H1 (cell line): Measurements from ENCODE around the gene IL17REL. TPM values are rescaled to one million over a fixed set of nuclear protein-coding genes. Genes with fewer than 3 reads are reported as not detected.

Source experiments
- CTCF ChIA-PET: fragments of 300-600 bp; sonication (Branson Sonifier 250); formaldehyde crosslinking; loops from one replicate; lab custom pipeline; 2021; ENCODE audit not compliant: partially characterized antibody; lab: Charles Lee
- POLR2A ChIA-PET: fragments of 300-600 bp; sonication (Branson Sonifier 250); formaldehyde crosslinking; loops from one replicate; lab custom pipeline; 2021; ENCODE audit warnings: inconsistent platforms; ENCODE audit not compliant: partially characterized antibody; lab: Charles Lee
- DNase-seq, 2 experiments: peaks; one replicate each; pipeline versions ENCODE4 v3.0.0 to v3.0.0-alpha.2; 2010 to 2022; ENCODE audit warnings: low spot score in 2 of 2, low read depth in 1 of 2, mixed read lengths in 1 of 2
- FAIRE-seq: peaks from 2 replicates; lab custom pipeline; 2011; peaks lifted over from hg19 to GRCh38; lab: Jason Lieb, UNC
- H2AFZ ChIP-seq: 2 replicates; pipeline ENCODE4 v1.8.1; 2012; ENCODE audit warnings: low read length, inconsistent platforms
- H2AK5ac ChIP-seq: 2 replicates; pipeline ENCODE4 v1.6.1; 2013; ENCODE audit warnings: low read depth, low read length
- H2BK120ac ChIP-seq: replicated peaks from 2 replicates; pipeline ENCODE3; 2013; ENCODE audit warnings: low read depth, low read length, inconsistent platforms
- H2BK12ac ChIP-seq: 2 replicates; pipeline ENCODE4 v1.6.1; 2013; ENCODE audit warnings: low read depth, low read length
- H2BK15ac ChIP-seq: 2 replicates; pipeline ENCODE4 v1.6.1; 2013; ENCODE audit warnings: low read length
- H2BK20ac ChIP-seq: 2 replicates; pipeline ENCODE4 v1.6.1; 2013; ENCODE audit warnings: low read length
- H2BK5ac ChIP-seq: 2 replicates; pipeline ENCODE4 v1.6.1; 2013; ENCODE audit warnings: low read depth, low read length
- H3K14ac ChIP-seq: 2 replicates; pipeline ENCODE4 v1.6.1; 2013; ENCODE audit warnings: inconsistent platforms; ENCODE audit not compliant: insufficient read length
- H3K18ac ChIP-seq: 2 replicates; pipeline ENCODE4 v1.6.1; 2013; ENCODE audit warnings: low read length; ENCODE audit errors: extremely low read depth
- H3K23ac ChIP-seq: 2 replicates; pipeline ENCODE4 v1.6.1; 2013; ENCODE audit warnings: inconsistent platforms; ENCODE audit not compliant: insufficient read length
- H3K23me2 ChIP-seq: 2 replicates; pipeline ENCODE4 v1.6.1; 2013; ENCODE audit warnings: low read depth, low read length
- H3K27ac ChIP-seq: 2 replicates; pipeline ENCODE4 v1.6.1; 2011; ENCODE audit warnings: low read depth, low read length, inconsistent platforms
- H3K27me3 ChIP-seq, 4 experiments: replicated peaks in 1 of 4; 1 replicate in 1 of 4; 2 replicates in 3 of 4; pipeline versions ENCODE4 v1.6.1 to v1.8.1; 2011 to 2013; ENCODE audit warnings: low read length in 3 of 4, mild to moderate bottlenecking in 3 of 4, inconsistent platforms in 2 of 4, mixed read lengths in 2 of 4, moderate library complexity in 1 of 4; ENCODE audit not compliant: control insufficient read depth in 3 of 4, insufficient read depth in 3 of 4; ENCODE audit errors: extremely low read depth in 1 of 4
- H3K36me3 ChIP-seq, 4 experiments: 2 replicates each; pipeline versions ENCODE4 v1.6.1 to v1.8.1; 2011 to 2013; ENCODE audit warnings: mild to moderate bottlenecking in 4 of 4, low read length in 3 of 4, moderate library complexity in 2 of 4, control low read depth in 1 of 4, inconsistent platforms in 1 of 4; ENCODE audit not compliant: insufficient read depth in 4 of 4, control insufficient read depth in 2 of 4
- H3K4ac ChIP-seq: replicated peaks from 2 replicates; pipeline ENCODE3; 2013; ENCODE audit warnings: low read length, low read depth, mixed read lengths, inconsistent platforms; ENCODE audit not compliant: insufficient read length
- H3K4me1 ChIP-seq, 4 experiments: replicated peaks in 1 of 4; 1 replicate in 1 of 4; 2 replicates in 3 of 4; pipeline versions ENCODE4 v1.6.1 to v1.8.1; 2011 to 2013; ENCODE audit warnings: low read length in 3 of 4, inconsistent platforms in 2 of 4, mixed read lengths in 1 of 4; ENCODE audit not compliant: insufficient read depth in 4 of 4, control insufficient read depth in 3 of 4
- H3K4me2 ChIP-seq, 2 experiments: 2 replicates each; pipeline versions ENCODE4 v1.6.1 to v1.8.1; 2011 to 2013; ENCODE audit warnings: low read depth in 2 of 2, low read length in 2 of 2, control low read depth in 1 of 2, inconsistent platforms in 1 of 2, mild to moderate bottlenecking in 1 of 2; ENCODE audit not compliant: insufficient read depth in 1 of 2
- H3K4me3 ChIP-seq, 4 experiments: fragments of 200-600, 300-600 bp in 1 of 4; sonication (generic), shearing (Covaris generic), sonication (Bioruptor Twin) in 1 of 4; 2 replicates each; pipeline versions ENCODE4 v1.5.1 to v1.8.1; 2011 to 2016; ENCODE audit warnings: low read length in 4 of 4, low read depth in 3 of 4, control low read depth in 2 of 4, inconsistent platforms in 2 of 4, mild to moderate bottlenecking in 2 of 4, mixed read lengths in 1 of 4, moderate library complexity in 1 of 4; ENCODE audit not compliant: insufficient read depth in 2 of 4; ENCODE audit errors: extremely low read depth in 1 of 4
- H3K56ac ChIP-seq: replicated peaks from 2 replicates; pipeline ENCODE3; 2013; ENCODE audit warnings: low read depth, mild to moderate bottlenecking, mixed read lengths, low read length, inconsistent platforms; ENCODE audit not compliant: insufficient read length
- H3K79me1 ChIP-seq: 2 replicates; pipeline ENCODE4 v1.6.1; 2013; ENCODE audit warnings: low read depth, low read length, control low read depth
- H3K79me2 ChIP-seq, 2 experiments: 2 replicates each; pipeline versions ENCODE4 v1.6.1 to v1.8.1; 2012 to 2013; ENCODE audit warnings: low read length in 2 of 2, mild to moderate bottlenecking in 2 of 2, inconsistent platforms in 1 of 2; ENCODE audit not compliant: insufficient read depth in 2 of 2, control insufficient read depth in 1 of 2
- H3K9ac ChIP-seq, 4 experiments: replicated peaks in 1 of 4; 1 replicate in 1 of 4; 2 replicates in 3 of 4; pipeline versions ENCODE4 v1.6.1 to v1.8.1; 2011 to 2013; ENCODE audit warnings: low read depth in 3 of 4, low read length in 3 of 4, control low read depth in 2 of 4, mild to moderate bottlenecking in 2 of 4, moderate library complexity in 2 of 4, inconsistent platforms in 1 of 4; ENCODE audit errors: extremely low read depth in 1 of 4
- H3K9me3 ChIP-seq, 2 experiments: 2 replicates each; pipeline versions ENCODE4 v1.6.1 to v1.8.1; 2012 to 2013; ENCODE audit warnings: mild to moderate bottlenecking in 2 of 2, moderate library complexity in 2 of 2, control low read depth in 1 of 2, inconsistent platforms in 1 of 2, low read depth in 1 of 2, low read length in 1 of 2, mixed read lengths in 1 of 2; ENCODE audit not compliant: insufficient read depth in 2 of 2
- H4K20me1 ChIP-seq, 2 experiments: replicated peaks in 1 of 2; 2 replicates each; pipeline versions ENCODE3 to v1.8.1; 2011 to 2013; ENCODE audit warnings: inconsistent platforms in 2 of 2, low read length in 2 of 2, mild to moderate bottlenecking in 1 of 2; ENCODE audit not compliant: insufficient read depth in 2 of 2, control insufficient read depth in 1 of 2
- H4K5ac ChIP-seq: 2 replicates; pipeline ENCODE4 v1.6.1; 2013; ENCODE audit warnings: low read length, low read depth, mixed read lengths, inconsistent platforms; ENCODE audit not compliant: insufficient read length
- H4K8ac ChIP-seq: 2 replicates; pipeline ENCODE4 v1.8.0; 2013; ENCODE audit warnings: mild to moderate bottlenecking, moderate library complexity, low read length, inconsistent platforms; ENCODE audit not compliant: insufficient read depth; ENCODE audit errors: extremely low read depth
- H4K91ac ChIP-seq: replicated peaks from 2 replicates; pipeline ENCODE3; 2013; ENCODE audit warnings: low read length, mixed read lengths, inconsistent platforms; ENCODE audit not compliant: insufficient read length
- ATF3 ChIP-seq: IDR thresholded peaks from 2 replicates; pipeline ENCODE4 v1.6.1; 2011; ENCODE audit warnings: low read depth, mild to moderate bottlenecking, low read length; ENCODE audit not compliant: insufficient read depth
- BACH1 ChIP-seq: IDR thresholded peaks from 2 replicates; pipeline ENCODE4 v1.6.1; 2012; ENCODE audit warnings: low read length, improper control_type of control experiment
- BCL11A ChIP-seq, 2 experiments: IDR thresholded peaks; one replicate each; pipeline ENCODE4 v1.6.1; 2011; ENCODE audit warnings: low read depth in 2 of 2, low read length in 2 of 2, mild to moderate bottlenecking in 2 of 2
- CBX5 ChIP-seq: fragments of 300-800, 300-1000 bp; sonication (generic); IDR thresholded peaks from 2 replicates; pipeline ENCODE4 v1.7.1; 2016; ENCODE audit warnings: antibody characterized with exemption, low read length, low read depth
- CEBPB ChIP-seq: IDR thresholded peaks from 2 replicates; pipeline ENCODE4 v1.6.1; 2012; ENCODE audit warnings: low read depth, low read length
- CHD1 ChIP-seq: IDR thresholded peaks from 2 replicates; pipeline ENCODE4 v1.6.1; 2012; ENCODE audit warnings: low read depth, low read length, improper control_type of control experiment
- GABPA ChIP-seq: IDR thresholded peaks from 2 replicates; pipeline ENCODE4 v1.6.1; 2011; ENCODE audit warnings: mild to moderate bottlenecking, low read length, moderate library complexity, borderline replicate concordance; ENCODE audit not compliant: insufficient read depth
- GTF2F1 ChIP-seq: IDR thresholded peaks from 2 replicates; pipeline ENCODE4 v1.6.1; 2012; ENCODE audit warnings: low read depth, low read length, improper control_type of control experiment, borderline replicate concordance
- HDAC6 ChIP-seq: IDR thresholded peaks from one replicate; pipeline ENCODE4 v1.7.1; 2012; ENCODE audit warnings: low read depth, mild to moderate bottlenecking, inconsistent platforms, low read length, moderate library complexity
- KDM4A ChIP-seq: IDR thresholded peaks from one replicate; pipeline ENCODE4 v1.7.1; 2012; ENCODE audit warnings: low read depth, mild to moderate bottlenecking, moderate library complexity, low read length, inconsistent platforms; ENCODE audit not compliant: severe bottlenecking
- RAD21 ChIP-seq, 2 experiments: IDR thresholded peaks in 1 of 2; conservative IDR thresholded peaks in 1 of 2; 2 replicates each; pipeline ENCODE4 v1.6.1; 2011; ENCODE audit warnings: low read depth in 2 of 2, low read length in 2 of 2, improper control_type of control experiment in 1 of 2, inconsistent platforms in 1 of 2, mild to moderate bottlenecking in 1 of 2, moderate library complexity in 1 of 2
- SP2 ChIP-seq: IDR thresholded peaks from 2 replicates; pipeline ENCODE4 v1.6.1; 2012; ENCODE audit warnings: mild to moderate bottlenecking, low read length, inconsistent platforms
- TAF7 ChIP-seq: optimal IDR thresholded peaks from 2 replicates; pipeline ENCODE3; 2011; ENCODE audit warnings: low read depth, mild to moderate bottlenecking, inconsistent platforms, low read length, moderate library complexity, borderline replicate concordance
- WGBS, 2 experiments: shearing (Covaris generic) in 1 of 2; methylation state at CpG; one replicate each; pipeline versions ENCODE4 v1.1.6 to v1.1.7; 2013 to 2015; ENCODE audit warnings: low lambda C conversion rate in 2 of 2, mixed read lengths in 2 of 2, inconsistent platforms in 1 of 2, low coverage in 1 of 2, missing lambda C conversion rate in 1 of 2; ENCODE audit not compliant: insufficient replicate concordance in 2 of 2, insufficient coverage in 1 of 2, insufficient read length in 1 of 2; ENCODE audit errors: extremely low coverage in 1 of 2, missing lambda C conversion rate in 1 of 2; 5-methylcytosine and 5-hydroxymethylcytosine counted together
- polyA plus RNA-seq, 7 experiments: library from polyadenylated mRNA; depleted of rRNA in 3 of 7; stranded (reverse) in 5 of 7; unstranded in 2 of 7; fragments of >200 nt in 5 of 7; fragments of 200-250 nt in 2 of 7; gene quantifications; 1 replicate in 5 of 7; 2 replicates in 1 of 7; 4 replicates in 1 of 7; pipeline versions ENCODE4 v1.2.1 to v1.2.3, GENCODE V29; 2011 to 2013; ENCODE audit warnings: missing spikeins in 2 of 7, mixed read lengths in 2 of 7
- total RNA-seq: library from RNA; stranded (reverse); fragmentation: NEBNext Ultra II Directional; extraction: Animal tissue kit (Norgen Biotek cat#: 25700); gene quantifications from 2 replicates; pipeline ENCODE4 v1.2.1, GENCODE V29; 2021

IL17REL gene
- total and polyA plus RNA-seq, 2 of the 8 experiments (the other 6 are each of a cell fraction or from before 2014, with no cell fraction given) = 0.15 to 0.20 TPM

DNA sequence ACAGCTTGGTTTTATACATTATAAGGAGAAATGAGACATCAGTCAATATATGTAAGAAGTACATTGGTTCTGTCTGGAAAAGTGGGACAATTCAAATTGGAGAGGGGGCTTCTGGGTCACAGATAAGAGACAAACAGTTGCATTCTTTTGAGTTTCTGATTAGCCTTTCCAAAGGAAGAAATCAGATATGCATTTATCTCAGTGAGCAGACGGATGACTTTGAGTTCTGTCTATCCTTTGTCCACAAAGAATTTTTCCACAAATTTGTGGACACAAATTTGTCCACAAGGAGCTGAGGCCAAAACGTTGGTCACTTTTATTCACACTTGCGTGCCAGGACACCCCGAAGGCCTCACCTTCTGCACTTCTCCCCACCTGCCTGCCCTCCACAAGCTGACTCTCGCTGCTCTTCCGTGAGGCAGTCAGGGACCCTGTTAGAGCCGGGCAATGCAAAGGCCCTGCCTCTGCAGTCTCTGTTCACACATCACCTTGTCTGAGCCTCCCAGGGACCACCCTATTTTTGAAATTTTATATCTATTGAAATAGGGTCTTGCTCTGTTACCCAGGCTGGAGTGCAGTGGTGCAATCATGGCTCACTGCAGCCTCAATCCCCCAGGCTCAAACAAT is 20.5 kb downstream of the IL17REL start:
- Histone ChIP-seq H2BK120ac (no peak overlapping the region), H2BK12ac (no peak overlapping the region), H3K18ac (no peak overlapping the region), H3K79me2 (no peaks in the 10 kb centered on the region), H3K9ac (no peak overlapping the region), H3K9me3 (peaks cover 0 to 21% of the 10 kb centered on the region in 2 experiments; a peak in 2 of 4 replicates), H3K4me2 (no peak overlapping the region), H3K4me3 (no peak overlapping the region), H3K36me3 (no peaks in the 10 kb centered on the region), H3K4me1 (peaks cover 0 to 1% (median 0%) of the 10 kb centered on the region in 4 experiments; a peak in 2 of 7 replicates), H3K14ac (no peak overlapping the region), H4K91ac (no peak overlapping the region), H4K20me1 (no peaks in the 10 kb centered on the region), H2BK20ac (no peak overlapping the region), H2BK15ac (no peak overlapping the region), H3K23ac (no peak overlapping the region), H3K27me3 (peaks cover 0 to 6% (median 0%) of the 10 kb centered on the region in 4 experiments; a peak in 1 of 7 replicates), H4K5ac (no peak overlapping the region), H3K23me2 (no peaks in the 10 kb centered on the region; the same call in 1 of the 2 replicates), H3K56ac (no peak overlapping the region), H3K4ac (no peak overlapping the region), H2BK5ac (no peak overlapping the region), H4K8ac (no peak overlapping the region), H3K79me1 (no peaks in the 10 kb centered on the region), H2AK5ac (no peak overlapping the region), H2AFZ (no peak overlapping the region), H3K27ac (no peak overlapping the region)
- no peak for DNase-seq
- WGBS, 2 experiments = 88% methylated on average over 7 of the region's 7 CpGs; no CpG with 5 or more reads in 1 of the 2 experiments
- no peak for FAIRE-seq
- ChIA-PET POLR2A (no interaction called here), CTCF (interaction anchor here (1.0 to 5.2 kb wide), 13 partner anchors 10 to 222 kb away, joined by 3 to 83 read pairs (median 7); no protein-coding TSS in a partner anchor)
- TF ChIP-seq HDAC6 (no peak), RAD21 (IDR thresholded peaks at IDR 0.05 in 1 of 2, conservative IDR thresholded peaks at IDR 0.05 in 1 of 2; ENCODE audit: low read depth in 2 of 2, low read length in 2 of 2) (no peak), ATF3 (no peak), CHD1 (no peak), KDM4A (no peak), CEBPB (no peak), BACH1 (no peak), GTF2F1 (no peak), SP2 (no peak), TAF7 (no peak), BCL11A (IDR thresholded peaks at IDR 0.05; ENCODE audit: low read depth in 2 of 2, low read length in 2 of 2) (no peak), GABPA (no peak), CBX5 (no peak)
